Measurements from ENCODE around the gene XPO6.

The XPO6 gene

DNA sequence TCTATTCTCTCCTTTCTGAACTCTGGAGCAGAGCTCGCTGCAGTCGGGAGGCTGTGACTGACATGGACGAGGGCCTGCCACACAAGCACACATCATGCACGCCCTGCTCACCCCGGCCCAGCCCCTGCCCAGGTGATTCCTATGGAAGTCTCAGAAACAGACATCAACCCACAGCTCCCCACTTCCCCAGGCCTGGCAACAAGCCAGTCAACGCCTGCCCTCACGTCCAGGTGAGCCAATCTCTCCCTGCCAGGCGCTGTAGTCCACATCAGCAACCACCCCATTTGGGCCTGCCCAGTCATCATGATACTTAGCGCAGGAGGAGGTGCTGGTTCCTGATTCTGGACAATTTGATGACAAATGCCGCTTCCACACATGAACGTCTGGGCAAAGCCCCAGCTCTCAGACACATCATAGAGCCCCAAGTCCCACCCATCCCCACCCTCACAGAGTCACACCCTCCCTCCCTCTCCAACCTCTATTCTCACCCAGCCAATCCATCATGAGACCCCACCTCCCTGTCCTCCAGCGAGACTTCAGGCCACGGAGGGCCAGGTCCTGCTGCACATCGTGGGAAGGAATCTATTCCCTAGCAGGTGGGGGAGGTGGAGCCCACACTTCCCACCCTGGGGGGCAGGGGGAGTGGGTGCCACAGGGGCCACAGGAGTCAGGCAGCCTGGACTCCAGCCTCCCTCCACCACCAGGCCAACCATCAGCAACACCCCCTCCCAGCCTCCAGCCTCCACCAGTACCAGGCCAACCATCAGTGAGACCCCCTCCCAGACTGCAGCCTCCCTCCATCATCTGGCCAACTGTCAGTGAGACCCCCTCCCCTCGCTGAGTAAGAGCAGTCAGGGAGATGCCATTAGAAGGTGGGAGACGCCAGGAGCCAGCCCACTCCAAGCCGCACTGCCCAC lies 114.5 kb downstream of the XPO6 start:
- H3K27ac ChIP-seq: no peak overlapping the region
- TF ChIP-seq, protein P1, sequence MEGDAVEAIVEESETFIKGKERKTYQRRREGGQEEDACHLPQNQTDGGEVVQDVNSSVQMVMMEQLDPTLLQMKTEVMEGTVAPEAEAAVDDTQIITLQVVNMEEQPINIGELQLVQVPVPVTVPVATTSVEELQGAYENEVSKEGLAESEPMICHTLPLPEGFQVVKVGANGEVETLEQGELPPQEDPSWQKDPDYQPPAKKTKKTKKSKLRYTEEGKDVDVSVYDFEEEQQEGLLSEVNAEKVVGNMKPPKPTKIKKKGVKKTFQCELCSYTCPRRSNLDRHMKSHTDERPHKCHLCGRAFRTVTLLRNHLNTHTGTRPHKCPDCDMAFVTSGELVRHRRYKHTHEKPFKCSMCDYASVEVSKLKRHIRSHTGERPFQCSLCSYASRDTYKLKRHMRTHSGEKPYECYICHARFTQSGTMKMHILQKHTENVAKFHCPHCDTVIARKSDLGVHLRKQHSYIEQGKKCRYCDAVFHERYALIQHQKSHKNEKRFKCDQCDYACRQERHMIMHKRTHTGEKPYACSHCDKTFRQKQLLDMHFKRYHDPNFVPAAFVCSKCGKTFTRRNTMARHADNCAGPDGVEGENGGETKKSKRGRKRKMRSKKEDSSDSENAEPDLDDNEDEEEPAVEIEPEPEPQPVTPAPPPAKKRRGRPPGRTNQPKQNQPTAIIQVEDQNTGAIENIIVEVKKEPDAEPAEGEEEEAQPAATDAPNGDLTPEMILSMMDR (IDR thresholded peaks at IDR 0.05): no peak
- no peak for TF ChIP-seq ZFX (IDR thresholded peaks at IDR 0.05; ENCODE audit: borderline replicate concordance)

DNA sequence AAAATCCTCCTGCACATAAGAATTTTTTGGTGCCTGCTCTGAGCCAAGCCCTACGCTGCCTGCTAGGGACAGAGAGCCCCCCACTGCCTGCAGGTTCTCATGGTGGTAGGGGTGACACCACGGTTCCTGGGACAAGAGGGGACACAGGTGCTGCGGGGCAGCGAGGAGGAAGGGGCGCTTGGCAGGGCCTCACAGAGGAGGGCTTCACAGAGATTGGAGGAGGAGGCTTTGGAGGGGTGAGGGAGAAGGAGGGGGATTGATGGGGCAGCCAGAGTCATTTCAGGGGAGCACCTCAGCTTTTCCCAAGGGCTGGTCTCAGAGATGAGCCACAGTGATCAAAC lies 118.4 kb downstream of the XPO6 start:
- TF ChIP-seq ZFX (IDR thresholded peaks at IDR 0.05; ENCODE audit: borderline replicate concordance): no peak
- TF ChIP-seq, protein P1 (IDR thresholded peaks at IDR 0.05): no peak
- peak overlapping the region; percentile 59 for H3K27ac ChIP-seq

- TF ChIP-seq ZFX (IDR thresholded peaks at IDR 0.05; ENCODE audit: borderline replicate concordance): no peak
- TF ChIP-seq, protein P1 (IDR thresholded peaks at IDR 0.05): no peak
Observed at GRCh38 chr16:28092721-28093384, 118.9 kb downstream of the XPO6 start.

DNA sequence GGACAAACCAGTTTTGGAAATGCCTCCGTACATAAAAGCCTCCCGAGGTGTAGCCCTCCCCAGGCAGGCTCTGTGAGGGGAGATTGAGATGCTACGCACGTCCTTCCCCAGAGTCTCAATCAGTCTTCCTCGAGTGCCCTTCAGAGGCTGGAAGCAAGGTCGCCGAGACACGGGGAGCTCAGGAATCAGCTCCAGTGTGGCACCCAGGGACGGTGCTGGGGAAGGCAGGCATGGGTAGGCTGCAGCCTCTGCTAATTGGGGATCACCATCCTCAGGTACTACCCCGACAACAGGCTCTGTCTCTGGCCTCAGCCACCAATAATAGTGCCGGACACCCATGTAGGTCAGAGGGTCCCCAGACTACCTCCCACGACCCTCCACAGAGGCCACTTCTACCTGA lies 120.1 kb downstream of the XPO6 start:
- TF ChIP-seq ZFX (IDR thresholded peaks at IDR 0.05; ENCODE audit: borderline replicate concordance): no peak
- TF ChIP-seq, protein P1 (IDR thresholded peaks at IDR 0.05): no peak

More at GRCh38 chr16:28092721-28093384, 118.9 kb downstream of the XPO6 start:
- H3K27ac ChIP-seq: peak overlapping the region; percentile 59

DNA sequence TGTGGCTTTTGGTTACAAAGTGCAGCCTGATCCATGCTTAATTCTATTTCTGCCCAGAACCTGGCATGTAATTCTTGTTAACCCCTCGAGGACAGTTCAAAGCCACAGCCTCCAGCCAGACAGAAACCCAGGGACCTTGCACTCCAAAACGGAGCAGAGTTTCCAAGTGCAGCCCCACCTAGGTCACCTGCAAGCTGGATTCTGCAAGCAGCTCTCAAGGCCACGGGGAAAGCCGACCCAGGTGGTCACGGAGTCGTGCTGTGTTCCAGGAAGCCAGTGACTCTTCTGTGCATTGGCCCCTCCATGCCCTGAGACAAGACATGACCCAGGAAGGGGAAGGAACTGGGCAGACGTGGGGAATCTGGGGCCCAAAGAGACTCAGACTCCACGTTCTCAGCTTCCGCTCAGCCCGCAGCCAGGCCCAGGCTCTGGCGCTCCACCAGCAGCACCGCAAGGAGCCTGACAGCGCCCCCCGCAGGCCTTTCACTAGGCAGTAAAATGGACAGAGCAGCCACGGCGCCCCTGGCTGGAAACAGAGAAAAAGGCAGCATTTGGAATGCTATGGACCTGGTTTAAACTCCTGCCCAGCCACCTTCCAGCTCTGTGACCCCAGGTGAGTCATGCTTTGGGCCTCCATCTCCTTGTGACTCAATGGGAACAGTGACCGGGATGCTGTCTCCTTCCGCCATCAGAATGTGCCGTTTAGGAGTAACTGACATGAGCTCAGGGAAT lies 121.0 kb downstream of the XPO6 start:
- H3K27ac ChIP-seq: 0 out of 2 replicates have a peak overlapping the region, but pooled peaks have one; percentile 13

More for the DNA sequence above, 120.1 kb downstream of the XPO6 start:
- H3K27ac ChIP-seq: no peak overlapping the region

DNA sequence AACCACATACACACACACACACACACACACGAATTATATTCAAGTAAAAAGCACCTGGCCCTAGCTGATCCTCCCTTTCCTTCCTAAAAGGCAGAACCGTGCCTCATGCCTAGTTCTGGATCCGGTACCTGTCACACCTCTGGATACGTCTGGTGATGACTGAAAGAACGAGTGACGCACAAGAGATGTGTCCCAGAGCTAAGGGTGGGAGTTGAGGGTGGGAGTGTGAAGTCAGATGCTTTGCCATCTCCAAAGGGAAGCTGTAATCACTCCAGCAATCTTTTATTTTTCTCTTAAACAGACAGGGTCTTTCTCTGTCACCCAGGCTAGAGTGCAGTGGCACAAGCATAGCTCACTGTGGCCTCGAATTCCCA lies 121.8 kb downstream of the XPO6 start:
- H3K27ac ChIP-seq: 0 out of 2 replicates have a peak overlapping the region, but pooled peaks have one; percentile 13
- TF ChIP-seq ZFX (IDR thresholded peaks at IDR 0.05; ENCODE audit: borderline replicate concordance): no peak
- TF ChIP-seq, protein P1 (IDR thresholded peaks at IDR 0.05): no peak

More for the DNA sequence above, 121.0 kb downstream of the XPO6 start:
- no peak for TF ChIP-seq ZFX (IDR thresholded peaks at IDR 0.05; ENCODE audit: borderline replicate concordance)
- TF ChIP-seq, protein P1 (IDR thresholded peaks at IDR 0.05): peak; percentile 41

All from 22Rv1 (cell line).